ENCODE data around the gene MYOZ1.
A peak's percentile ranks its signal among the peaks of the same experiment; 100 is the strongest.

The MYOZ1 gene

DNA sequence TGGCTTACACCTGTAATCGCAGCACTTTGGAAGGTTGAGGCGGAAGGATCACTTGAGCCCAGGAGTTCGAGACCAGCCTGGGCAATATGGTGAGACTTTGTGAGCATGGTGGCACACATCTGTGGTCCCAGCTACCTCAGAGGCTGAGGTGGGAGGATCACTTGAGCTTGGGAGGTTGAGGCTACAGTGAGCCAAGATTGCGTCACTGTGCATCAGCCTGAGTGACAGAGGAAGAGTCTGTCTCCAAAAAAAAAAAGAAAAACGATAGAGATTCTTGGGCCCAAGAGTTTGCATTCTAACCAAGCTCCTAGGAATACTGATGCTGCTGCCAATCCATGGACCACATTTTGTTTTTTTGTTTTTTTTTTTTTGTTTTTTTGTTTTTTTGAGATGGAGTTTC, 12.1 kb downstream of the MYOZ1 start:
- Histone ChIP-seq H4K8ac (ENCODE audit: low read depth, low read length) (no peak overlapping the region), H3K4ac (ENCODE audit: low read depth, low read length) (no peak overlapping the region), H3K27me3 (ENCODE audit: insufficient read depth, low read length) (no peaks in the 10 kb centered on the region), H3K18ac (ENCODE audit: low read length) (no peak overlapping the region), H2AK5ac (ENCODE audit: low read length) (no peak overlapping the region), H3K36me3 (ENCODE audit: control insufficient read depth in 1 of 2, insufficient read depth in 2 of 2, low read length in 2 of 2) (no peaks in the 10 kb centered on the region), H3K79me2 (ENCODE audit: control insufficient read depth, insufficient read depth, low read length, poor library complexity) (peaks cover 7% of the 10 kb centered on the region), H2BK5ac (ENCODE audit: low read depth, low read length, poor library complexity) (no peak overlapping the region), H3K9me3 (ENCODE audit: insufficient read depth, low read depth, low read length) (no peaks in the 10 kb centered on the region), H3K23ac (ENCODE audit: low read length) (no peak overlapping the region), H3K9ac (ENCODE audit: low read length) (no peak overlapping the region), H2BK120ac (ENCODE audit: insufficient read depth, low read length, poor library complexity) (no peak overlapping the region), H2AFZ (ENCODE audit: insufficient read depth, low read length, poor library complexity) (no peak overlapping the region), H3K14ac (ENCODE audit: low read length) (no peak overlapping the region), H3K27ac (ENCODE audit: low read depth, low read length) (no peak overlapping the region), H4K91ac (ENCODE audit: low read depth, low read length) (no peak overlapping the region), H3K79me1 (ENCODE audit: low read length) (peaks cover 11% of the 10 kb centered on the region), H3K4me3 (ENCODE audit: low read depth, low read length) (no peak overlapping the region), H3K4me1 (ENCODE audit: control insufficient read depth in 1 of 2, insufficient read depth in 2 of 2, low read length in 2 of 2) (peaks cover 0 to 3% of the 10 kb centered on the region in 2 experiments), H4K12ac (ENCODE audit: low read depth, low read length) (no peak overlapping the region), H2BK12ac (ENCODE audit: low read length) (no peak overlapping the region), H3K4me2 (ENCODE audit: low read length) (no peak overlapping the region)
- no peak for DNase-seq
- no CpG with 5 or more reads among the region's 5 CpGs for WGBS (ENCODE audit: extremely low coverage, insufficient coverage, insufficient read length)

DNA sequence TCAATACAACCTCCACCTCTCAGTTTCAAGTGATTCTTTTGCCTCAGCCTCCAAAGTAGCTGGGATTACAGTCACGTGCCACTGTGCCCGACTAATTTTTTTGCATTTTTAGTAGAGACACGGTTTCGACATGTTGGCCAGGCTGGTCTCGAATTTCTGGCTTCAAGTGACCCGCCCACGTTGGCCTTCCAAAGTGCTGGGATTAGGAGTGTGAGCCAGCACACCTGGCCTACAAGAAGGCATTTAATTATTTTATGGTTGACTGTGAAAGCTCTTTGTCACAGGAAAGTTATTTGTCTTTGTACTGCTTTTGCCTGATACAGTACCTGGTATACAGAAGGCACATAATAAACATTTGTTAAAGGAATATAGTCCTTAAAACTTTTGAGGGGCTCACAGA, 12.9 kb downstream of the MYOZ1 start:
- no peak overlapping the region for H3K18ac ChIP-seq (ENCODE audit: low read length)
- H3K36me3 ChIP-seq (ENCODE audit: control insufficient read depth in 1 of 2, insufficient read depth in 2 of 2, low read length in 2 of 2) = no peaks in the 10 kb centered on the region
- H3K27ac ChIP-seq (ENCODE audit: low read depth, low read length) = no peak overlapping the region
- H3K9ac ChIP-seq (ENCODE audit: low read length) = no peak overlapping the region
- no peaks in the 10 kb centered on the region for H3K9me3 ChIP-seq (ENCODE audit: insufficient read depth, low read depth, low read length)
- H4K91ac ChIP-seq (ENCODE audit: low read depth, low read length) = no peak overlapping the region
- H3K4ac ChIP-seq (ENCODE audit: low read depth, low read length) = no peak overlapping the region
- no peak overlapping the region for H3K14ac ChIP-seq (ENCODE audit: low read length)
- H3K4me1 ChIP-seq (ENCODE audit: control insufficient read depth in 1 of 2, insufficient read depth in 2 of 2, low read length in 2 of 2) = peaks cover 0 to 3% of the 10 kb centered on the region in 2 experiments
- no peak overlapping the region for H4K8ac ChIP-seq (ENCODE audit: low read depth, low read length)
- no peak overlapping the region for H2BK12ac ChIP-seq (ENCODE audit: low read length)
- H3K23ac ChIP-seq (ENCODE audit: low read length) = no peak overlapping the region
- no peak overlapping the region for H4K12ac ChIP-seq (ENCODE audit: low read depth, low read length)
- H2BK120ac ChIP-seq (ENCODE audit: insufficient read depth, low read length, poor library complexity) = no peak overlapping the region
- H2AK5ac ChIP-seq (ENCODE audit: low read length) = no peak overlapping the region
- H3K4me2 ChIP-seq (ENCODE audit: low read length) = no peak overlapping the region
- WGBS (ENCODE audit: extremely low coverage, insufficient coverage, insufficient read length) = no CpG with 5 or more reads among the region's 7 CpGs
- no peak overlapping the region for H2AFZ ChIP-seq (ENCODE audit: insufficient read depth, low read length, poor library complexity)
- no peak overlapping the region for H2BK5ac ChIP-seq (ENCODE audit: low read depth, low read length, poor library complexity)
- H3K4me3 ChIP-seq (ENCODE audit: low read depth, low read length) = no peak overlapping the region
- peaks cover 11% of the 10 kb centered on the region for H3K79me1 ChIP-seq (ENCODE audit: low read length)
- no peak for DNase-seq
- peaks cover 7% of the 10 kb centered on the region for H3K79me2 ChIP-seq (ENCODE audit: control insufficient read depth, insufficient read depth, low read length, poor library complexity)
- H3K27me3 ChIP-seq (ENCODE audit: insufficient read depth, low read length) = no peaks in the 10 kb centered on the region

DNA sequence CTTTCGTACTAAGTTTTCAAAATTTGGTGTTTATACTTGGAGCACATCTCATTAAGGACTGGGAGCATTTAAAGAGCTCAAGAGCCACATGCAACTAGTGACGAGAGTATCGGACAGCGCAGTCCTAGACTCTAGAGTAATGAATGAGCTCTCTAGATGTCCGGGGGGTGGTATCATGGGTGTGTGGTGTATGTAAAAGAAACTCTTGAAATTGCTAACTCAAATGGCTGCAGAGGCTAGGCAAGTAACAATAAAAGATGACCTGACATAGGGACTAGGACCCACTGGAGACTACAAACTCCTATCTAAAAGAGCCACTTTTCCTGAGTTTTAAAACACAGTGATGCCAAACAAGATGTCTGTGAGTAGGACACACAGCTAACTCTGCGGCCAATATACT, 14.0 kb downstream of the MYOZ1 start:
- no peak overlapping the region for H3K27ac ChIP-seq (ENCODE audit: low read depth, low read length)
- no peak overlapping the region for H4K91ac ChIP-seq (ENCODE audit: low read depth, low read length)
- H2BK12ac ChIP-seq (ENCODE audit: low read length) = no peak overlapping the region
- WGBS (ENCODE audit: extremely low coverage, insufficient coverage, insufficient read length) = no CpG with 5 or more reads among the region's 6 CpGs
- no peak overlapping the region for H2AK5ac ChIP-seq (ENCODE audit: low read length)
- no peaks in the 10 kb centered on the region for H3K36me3 ChIP-seq (ENCODE audit: control insufficient read depth in 1 of 2, insufficient read depth in 2 of 2, low read length in 2 of 2)
- peaks cover 11% of the 10 kb centered on the region for H3K79me1 ChIP-seq (ENCODE audit: low read length)
- H3K79me2 ChIP-seq (ENCODE audit: control insufficient read depth, insufficient read depth, low read length, poor library complexity) = peaks cover 7% of the 10 kb centered on the region
- no peak overlapping the region for H3K9ac ChIP-seq (ENCODE audit: low read length)
- H3K23ac ChIP-seq (ENCODE audit: low read length) = no peak overlapping the region
- peaks cover 0 to 3% of the 10 kb centered on the region in 2 experiments for H3K4me1 ChIP-seq (ENCODE audit: control insufficient read depth in 1 of 2, insufficient read depth in 2 of 2, low read length in 2 of 2)
- H3K27me3 ChIP-seq (ENCODE audit: insufficient read depth, low read length) = no peaks in the 10 kb centered on the region
- no peak overlapping the region for H4K12ac ChIP-seq (ENCODE audit: low read depth, low read length)
- H4K8ac ChIP-seq (ENCODE audit: low read depth, low read length) = no peak overlapping the region
- H2BK5ac ChIP-seq (ENCODE audit: low read depth, low read length, poor library complexity) = no peak overlapping the region
- no peak overlapping the region for H3K18ac ChIP-seq (ENCODE audit: low read length)
- no peak overlapping the region for H3K4ac ChIP-seq (ENCODE audit: low read depth, low read length)
- no peak overlapping the region for H3K14ac ChIP-seq (ENCODE audit: low read length)
- no peak overlapping the region for H2AFZ ChIP-seq (ENCODE audit: insufficient read depth, low read length, poor library complexity)
- H3K4me3 ChIP-seq (ENCODE audit: low read depth, low read length) = no peak overlapping the region
- no peak overlapping the region for H2BK120ac ChIP-seq (ENCODE audit: insufficient read depth, low read length, poor library complexity)
- no peaks in the 10 kb centered on the region for H3K9me3 ChIP-seq (ENCODE audit: insufficient read depth, low read depth, low read length)
- DNase-seq = no peak
- H3K4me2 ChIP-seq (ENCODE audit: low read length) = no peak overlapping the region

DNA sequence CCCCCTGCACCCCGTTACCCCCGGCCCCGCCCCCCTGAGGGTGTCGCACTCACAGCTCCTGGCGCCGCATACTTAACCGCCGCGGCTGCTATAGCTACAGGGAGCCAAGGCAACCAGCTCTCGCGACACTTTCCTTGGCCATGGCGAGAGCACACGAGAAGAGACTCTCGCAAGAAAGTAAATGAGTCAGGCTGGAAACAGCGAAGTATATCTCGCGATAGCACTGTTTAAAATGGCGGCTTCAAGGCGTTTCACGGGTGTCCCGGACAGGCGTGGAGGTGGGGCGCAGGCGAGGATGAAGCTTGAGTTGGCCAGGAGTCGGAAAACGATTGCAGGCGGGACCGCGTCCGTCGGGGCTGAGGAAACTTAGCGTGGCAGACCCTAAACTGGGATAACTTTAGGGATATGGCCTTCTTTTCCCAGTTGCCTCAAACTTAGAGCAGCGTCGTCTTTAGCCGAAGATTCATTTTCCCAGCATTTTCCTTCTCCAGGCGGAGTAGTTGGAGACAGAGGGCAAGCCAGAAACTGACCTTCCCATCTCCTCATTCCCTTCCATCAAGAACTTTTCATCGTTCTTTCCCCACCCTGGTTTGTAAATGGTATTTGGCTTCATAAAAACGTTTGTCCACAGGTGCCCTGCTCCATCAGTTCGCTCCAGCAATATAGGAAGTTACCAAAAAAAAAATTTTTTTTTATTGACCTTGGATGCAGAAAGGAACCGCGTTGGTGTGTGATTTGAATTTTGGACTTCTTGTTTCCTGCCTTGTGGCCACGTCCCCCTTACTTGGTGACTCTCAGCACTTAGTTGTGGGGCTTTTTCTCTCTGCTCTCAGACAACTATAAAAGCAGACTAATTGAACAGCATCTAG, 15.2 kb downstream of the MYOZ1 start:
- Histone ChIP-seq H3K14ac (ENCODE audit: low read length) (peak overlapping the region; percentile 74), H3K79me1 (ENCODE audit: low read length) (peaks cover 11% of the 10 kb centered on the region), H3K4me3 (ENCODE audit: low read depth, low read length) (peak overlapping the region; percentile 94), H3K9ac (ENCODE audit: low read length) (peak overlapping the region; percentile 90), H3K4me1 (ENCODE audit: control insufficient read depth in 1 of 2, insufficient read depth in 2 of 2, low read length in 2 of 2) (peaks cover 0 to 3% of the 10 kb centered on the region in 2 experiments), H3K4me2 (ENCODE audit: low read length) (peak overlapping the region; percentile 89), H3K4ac (ENCODE audit: low read depth, low read length) (peak overlapping the region; percentile 33), H2BK5ac (ENCODE audit: low read depth, low read length, poor library complexity) (peak overlapping the region; percentile 39), H3K79me2 (ENCODE audit: control insufficient read depth, insufficient read depth, low read length, poor library complexity) (peaks cover 7% of the 10 kb centered on the region), H4K91ac (ENCODE audit: low read depth, low read length) (peak overlapping the region; percentile 86), H3K27me3 (ENCODE audit: insufficient read depth, low read length) (no peaks in the 10 kb centered on the region), H3K9me3 (ENCODE audit: insufficient read depth, low read depth, low read length) (no peaks in the 10 kb centered on the region), H3K36me3 (ENCODE audit: control insufficient read depth in 1 of 2, insufficient read depth in 2 of 2, low read length in 2 of 2) (no peaks in the 10 kb centered on the region), H2AK5ac (ENCODE audit: low read length) (no peak overlapping the region), H3K23ac (ENCODE audit: low read length) (no peak overlapping the region), H3K18ac (ENCODE audit: low read length) (peak overlapping the region; percentile 76), H2AFZ (ENCODE audit: insufficient read depth, low read length, poor library complexity) (peak overlapping the region; percentile 69), H4K8ac (ENCODE audit: low read depth, low read length) (peak overlapping the region; percentile 88), H2BK120ac (ENCODE audit: insufficient read depth, low read length, poor library complexity) (peak overlapping the region; percentile 65), H4K12ac (ENCODE audit: low read depth, low read length) (peak overlapping the region; percentile 71), H3K27ac (ENCODE audit: low read depth, low read length) (peak overlapping the region; percentile 30), H2BK12ac (ENCODE audit: low read length) (no peak overlapping the region)
- WGBS (ENCODE audit: extremely low coverage, insufficient coverage, insufficient read length) = no CpG with 5 or more reads among the region's 42 CpGs
- peak; percentile 96 to 100 for DNase-seq

All from trophoblast cell (in vitro differentiated cells and primary cell).